IMR-90 (cell line): Measurements from ENCODE around the gene TTC3. TPM values are rescaled to one million over a fixed set of nuclear protein-coding genes. Genes with fewer than 3 reads are reported as not detected.

Experiments used
- ATAC-seq: fragments of 200-7000 bp; cut with Tn5 transposase; 2 replicates; pipeline ENCODE4 v1.9.1; 2020; ENCODE audit warnings: low read depth, mild to moderate bottlenecking, moderate library complexity
- BruUV-seq: library from RNA; stranded (reverse); fragments of 400-500 nt; replicated peaks from 2 replicates; lab custom pipeline; 2021; lab: Mats Ljungman, UMichigan
- CTCF ChIA-PET: fragments of 300-600 bp; formaldehyde crosslinking; extraction: SDS; loops from one replicate; lab custom pipeline; 2021; ENCODE audit warnings: antibody characterized with exemption; lab: Yijun Ruan, JAX
- POLR2A ChIA-PET: fragments of 300-600 bp; sonication (Branson Sonifier 250); formaldehyde crosslinking; loops from one replicate; lab custom pipeline; 2022; ENCODE audit warnings: antibody characterized with exemption; ENCODE audit not compliant: unreplicated experiment; lab: Charles Lee
- DNase-seq: peaks from one replicate; pipeline ENCODE4 v3.0.0; 2013
- H2AFZ ChIP-seq: replicated peaks from 2 replicates; pipeline ENCODE3; 2013; ENCODE audit warnings: low read length, mild to moderate bottlenecking; ENCODE audit not compliant: poor library complexity
- H2AK5ac ChIP-seq: 2 replicates; pipeline ENCODE4 v1.6.1; 2013; ENCODE audit warnings: low read depth, low read length, inconsistent platforms
- H2AK9ac ChIP-seq: replicated peaks from 2 replicates; pipeline ENCODE3; 2013; ENCODE audit warnings: mild to moderate bottlenecking, low read depth, low read length, moderate library complexity; ENCODE audit not compliant: poor library complexity
- H2BK120ac ChIP-seq: 2 replicates; pipeline ENCODE4 v1.6.1; 2013; ENCODE audit warnings: low read depth, low read length, inconsistent platforms
- H2BK15ac ChIP-seq: 3 replicates; pipeline ENCODE4 v1.6.1; 2013; ENCODE audit warnings: low read depth, low read length, inconsistent platforms
- H2BK20ac ChIP-seq: 2 replicates; pipeline ENCODE4 v1.6.1; 2013; ENCODE audit warnings: low read depth, mild to moderate bottlenecking, inconsistent platforms, low read length, moderate library complexity
- H2BK5ac ChIP-seq: 2 replicates; pipeline ENCODE4 v1.6.1; 2013; ENCODE audit warnings: mild to moderate bottlenecking, low read depth, low read length, inconsistent platforms; ENCODE audit not compliant: poor library complexity, severe bottlenecking
- H3K14ac ChIP-seq: replicated peaks from 2 replicates; pipeline ENCODE4 v1.6.1; 2013; ENCODE audit warnings: low read depth, low read length, inconsistent platforms
- H3K18ac ChIP-seq: 2 replicates; pipeline ENCODE4 v1.6.1; 2013; ENCODE audit warnings: low read depth, low read length, control low read depth
- H3K23ac ChIP-seq: 2 replicates; pipeline ENCODE4 v1.6.1; 2013; ENCODE audit warnings: low read depth, low read length, inconsistent platforms
- H3K27ac ChIP-seq: 2 replicates; pipeline ENCODE4 v1.5.1; 2013; ENCODE audit warnings: mild to moderate bottlenecking, control low read depth, low read length; ENCODE audit not compliant: insufficient read depth
- H3K27me3 ChIP-seq: 2 replicates; pipeline ENCODE4 v1.6.1; 2013; ENCODE audit warnings: low read length; ENCODE audit not compliant: control insufficient read depth, insufficient read depth
- H3K36me3 ChIP-seq: 2 replicates; pipeline ENCODE4 v1.6.1; 2013; ENCODE audit warnings: low read length, mixed read lengths; ENCODE audit not compliant: control insufficient read depth, insufficient read depth
- H3K4ac ChIP-seq: 2 replicates; pipeline ENCODE4 v1.6.1; 2013; ENCODE audit warnings: low read depth, low read length, inconsistent platforms
- H3K4me1 ChIP-seq: 2 replicates; pipeline ENCODE4 v1.6.1; 2013; ENCODE audit warnings: low read length, mixed read lengths; ENCODE audit not compliant: control insufficient read depth, insufficient read depth
- H3K4me2 ChIP-seq: 2 replicates; pipeline ENCODE4 v1.6.1; 2013; ENCODE audit warnings: low read depth, mild to moderate bottlenecking, control low read depth, low read length, moderate library complexity
- H3K4me3 ChIP-seq: 2 replicates; pipeline ENCODE4 v1.5.1; 2013; ENCODE audit warnings: low read depth, mild to moderate bottlenecking, control low read depth, low read length, moderate library complexity; ENCODE audit not compliant: insufficient read depth
- H3K56ac ChIP-seq: 2 replicates; pipeline ENCODE4 v1.6.1; 2013; ENCODE audit warnings: low read length, inconsistent platforms; ENCODE audit not compliant: insufficient read depth; ENCODE audit errors: extremely low read depth
- H3K79me1 ChIP-seq, 2 experiments: 2 replicates each; pipeline ENCODE4 v1.6.1; 2013; ENCODE audit warnings: low read length in 2 of 2, inconsistent platforms in 1 of 2, low read depth in 1 of 2
- H3K9ac ChIP-seq: 2 replicates; pipeline ENCODE4 v1.6.1; 2013; ENCODE audit warnings: low read depth, low read length, control low read depth
- H3K9me1 ChIP-seq: 2 replicates; pipeline ENCODE4 v1.6.1; 2013; ENCODE audit warnings: low read length, inconsistent platforms; ENCODE audit not compliant: insufficient read depth
- H3K9me3 ChIP-seq: 2 replicates; pipeline ENCODE4 v1.6.1; 2013; ENCODE audit warnings: low read length; ENCODE audit not compliant: control insufficient read depth, insufficient read depth
- H4K20me1 ChIP-seq: 2 replicates; pipeline ENCODE4 v1.6.1; 2013; ENCODE audit warnings: low read length, inconsistent platforms; ENCODE audit not compliant: insufficient read depth
- H4K5ac ChIP-seq: 2 replicates; pipeline ENCODE4 v1.6.1; 2013; ENCODE audit warnings: mild to moderate bottlenecking, low read depth, low read length, control low read depth
- H4K8ac ChIP-seq, 2 experiments: 2 replicates each; pipeline ENCODE4 v1.6.1; 2013; ENCODE audit warnings: low read depth in 2 of 2, low read length in 2 of 2, control low read depth in 1 of 2, inconsistent platforms in 1 of 2
- H4K91ac ChIP-seq: 2 replicates; pipeline ENCODE4 v1.6.1; 2013; ENCODE audit warnings: low read depth, low read length, inconsistent platforms; ENCODE audit not compliant: insufficient read depth
- BHLHE40 ChIP-seq: fragments of 150-350 bp; IDR thresholded peaks from 2 replicates; pipeline ENCODE4 v1.6.1; 2016; ENCODE audit warnings: mild to moderate bottlenecking, low read depth, low read length
- CEBPB ChIP-seq: IDR thresholded peaks from 2 replicates; pipeline ENCODE4 v1.6.1; 2012; ENCODE audit warnings: low read depth, low read length, improper control_type of control experiment
- CTCF ChIP-seq: conservative IDR thresholded peaks from 2 replicates; pipeline ENCODE4 v1.5.1; 2012; ENCODE audit warnings: mild to moderate bottlenecking, low read depth, low read length, improper control_type of control experiment
- MAFK ChIP-seq: IDR thresholded peaks from 2 replicates; pipeline ENCODE4 v1.6.1; 2012; ENCODE audit warnings: low read depth, low read length, improper control_type of control experiment
- MAZ ChIP-seq: IDR thresholded peaks from 2 replicates; pipeline ENCODE4 v1.6.1; 2012; ENCODE audit warnings: low read depth, mild to moderate bottlenecking, low read length, improper control_type of control experiment, moderate library complexity, borderline replicate concordance
- NFE2L2 ChIP-seq: fragments of 150-350 bp; IDR thresholded peaks from 2 replicates; pipeline ENCODE4 v1.6.1; 2016; ENCODE audit warnings: low read depth, mild to moderate bottlenecking, low read length
- RAD21 ChIP-seq: IDR thresholded peaks from 2 replicates; pipeline ENCODE4 v1.6.1; 2012; ENCODE audit warnings: low read length, improper control_type of control experiment
- RFX5 ChIP-seq: IDR thresholded peaks from 2 replicates; pipeline ENCODE4 v1.8.0; 2012; ENCODE audit warnings: low read depth, mild to moderate bottlenecking, low read length, moderate library complexity
- USF2 ChIP-seq: fragments of 150-350 bp; IDR thresholded peaks from 2 replicates; pipeline ENCODE4 v1.6.1; 2017; ENCODE audit warnings: mild to moderate bottlenecking, antibody characterized with exemption, low read length, low read depth
- WGBS, 2 experiments: methylation state at CpG; one replicate each; pipeline versions ENCODE4 v1.1.5 to v1.1.7; 2013; ENCODE audit warnings: missing lambda C conversion rate in 2 of 2; ENCODE audit not compliant: insufficient read length in 1 of 2; ENCODE audit errors: extremely low coverage in 2 of 2; 5-methylcytosine and 5-hydroxymethylcytosine counted together
- dilution Hi-C: fragments of 300-500 bp; cut with HindIII; formaldehyde crosslinking; loops from one replicate; pipeline ENCODE4 v1.14.3; 2018; ENCODE audit warnings: low sequenced_read_pairs; ENCODE audit not compliant: unreplicated experiment
- in situ Hi-C: fragments of 300-500 bp; cut with MboI; formaldehyde crosslinking; loops from 3 replicates; pipeline ENCODE4 v1.14.3; 2019; ENCODE audit warnings: low sequenced_read_pairs, inconsistent platforms, mixed read lengths
- intact Hi-C: fragments of 100-400 bp; cut with micrococcal nuclease; formaldehyde crosslinking; loops from 2 replicates; pipeline ENCODE4 v1.10.0; 2022
- polyA plus RNA-seq, 3 experiments: library from polyadenylated mRNA; depleted of rRNA; stranded (reverse); fragments of >200 nt; gene quantifications; 2 replicates each; pipeline ENCODE4 v1.2.3, GENCODE V29; 2012; ENCODE audit warnings: low replicate concordance in 1 of 3
- total RNA-seq: library from RNA; depleted of rRNA; stranded (reverse); fragments of >200 nt; gene quantifications from 2 replicates; pipeline ENCODE4 v1.2.3, GENCODE V29; 2012

TTC3 gene
- total and polyA plus RNA-seq, 2 of the 4 experiments (the other 2 are of a cell fraction): 96.7 to 293 TPM

- dilution Hi-C loops: no loop called here
- no TSS peak for BruUV-seq
- H3K79me1 ChIP-seq: peaks cover 0 to 4% of the 10 kb centered on the region in 2 experiments; a peak in 1 of 4 replicates
- H3K4ac ChIP-seq: no peak overlapping the region
- CTCF ChIA-PET: no interaction called here
- no CpG with 5 or more reads among the region's 2 CpGs for WGBS, 2 experiments
- H2BK5ac ChIP-seq: no peak overlapping the region
- H4K5ac ChIP-seq: no peak overlapping the region
- no peak overlapping the region for H3K14ac ChIP-seq
- no peak for DNase-seq
- no peak overlapping the region for H3K18ac ChIP-seq
- in situ Hi-C loops: no loop called here
- H3K9me3 ChIP-seq: no peaks in the 10 kb centered on the region
- H4K8ac ChIP-seq: no peak overlapping the region
- no peaks in the 10 kb centered on the region for H3K27me3 ChIP-seq
- TF ChIP-seq RFX5 (no peak), USF2 (no peak), BHLHE40 (no peak), NFE2L2 (no peak), CEBPB (no peak), CTCF (no peak), MAFK (no peak), RAD21 (no peak), MAZ (no peak)
- intact Hi-C loops: no loop called here
- H4K20me1 ChIP-seq: peaks cover 4% of the 10 kb centered on the region; the same call in 1 of the 2 replicates
- H3K23ac ChIP-seq: no peak overlapping the region
- peak overlapping the region; percentile 62 for H2AK9ac ChIP-seq
- no peak overlapping the region for H2BK120ac ChIP-seq
- no peak overlapping the region for H4K91ac ChIP-seq
- H3K9ac ChIP-seq: no peak overlapping the region
- peaks cover 12% of the 10 kb centered on the region for H3K4me1 ChIP-seq
- H2BK20ac ChIP-seq: no peak overlapping the region
- H2AFZ ChIP-seq: no peak overlapping the region
- POLR2A ChIA-PET: no interaction called here
- H3K36me3 ChIP-seq: no peaks in the 10 kb centered on the region
- H3K56ac ChIP-seq: no peak overlapping the region
- no peak overlapping the region for H2AK5ac ChIP-seq
- no peak overlapping the region for H3K4me3 ChIP-seq
- H3K27ac ChIP-seq: no peak overlapping the region
- no peak overlapping the region for H2BK15ac ChIP-seq
- ATAC-seq: no peak
- peaks cover 12% of the 10 kb centered on the region for H3K9me1 ChIP-seq
- H3K4me2 ChIP-seq: no peak overlapping the region
These were observed 14.8 kb upstream of the TTC3 start for GRCh38 chr21:37058261-37058660.
